Caco-2 (cell line): ENCODE data around the gene TGIF1. TPM values are rescaled to one million over a fixed set of nuclear protein-coding genes. Genes with fewer than 3 reads are reported as not detected.
"Not testable (repeated sequence)": the region's sequence is repeated elsewhere in the genome, so short reads cannot be mapped to it uniquely, and the experiment has no call there.

Experiments used
- BruUV-seq: library from RNA; stranded (reverse); fragments of 400-500 nt; replicated peaks from 2 replicates; lab custom pipeline; 2021; lab: Mats Ljungman, UMichigan
- CTCF ChIA-PET: fragments of 300-600 bp; sonication (Branson Sonifier 250); formaldehyde crosslinking; loops from one replicate; lab custom pipeline; 2022; ENCODE audit warnings: antibody characterized with exemption; lab: Charles Lee
- POLR2A ChIA-PET: fragments of 300-600 bp; sonication (Branson Sonifier 250); formaldehyde crosslinking; loops from one replicate; lab custom pipeline; 2022; ENCODE audit warnings: antibody characterized with exemption; lab: Charles Lee
- DNase-seq, 2 experiments: peaks; one replicate each; pipeline versions ENCODE4 v3.0.0 to v3.0.0-alpha.2; 2020 to 2022
- H3K27me3 ChIP-seq: replicated peaks from 2 replicates; pipeline ENCODE4 v1.6.0; 2011; ENCODE audit warnings: low read length; ENCODE audit not compliant: control insufficient read depth, insufficient read depth
- H3K36me3 ChIP-seq: 2 replicates; pipeline ENCODE4 v1.5.1; 2011; ENCODE audit warnings: low read length; ENCODE audit not compliant: control insufficient read depth, insufficient read depth
- H3K4me1 ChIP-seq: fragments of 250-450 bp; sonication (Bioruptor Pico); 2 replicates; pipeline ENCODE4 v1.5.1; 2020; ENCODE audit warnings: mild to moderate bottlenecking
- H3K4me3 ChIP-seq: 2 replicates; pipeline ENCODE4 v1.5.1; 2011; ENCODE audit warnings: low read depth, mild to moderate bottlenecking, control low read depth, low read length
- H3K9me3 ChIP-seq: fragments of 250-450 bp; sonication (Bioruptor Pico); 2 replicates; pipeline ENCODE4 v1.5.1; 2020; ENCODE audit warnings: mild to moderate bottlenecking, moderate library complexity
- H3K27ac Mint-ChIP-seq: one replicate; pipeline ENCODE4 v1.8.0; 2022; ENCODE audit warnings: mixed read lengths; ENCODE audit not compliant: unreplicated experiment
- H3K27me3 Mint-ChIP-seq: one replicate; pipeline ENCODE4 v1.8.0; 2022; ENCODE audit warnings: mixed read lengths; ENCODE audit not compliant: insufficient read depth, unreplicated experiment
- H3K36me3 Mint-ChIP-seq: one replicate; pipeline ENCODE4 v1.8.0; 2022; ENCODE audit warnings: mild to moderate bottlenecking, mixed read lengths; ENCODE audit not compliant: insufficient read depth, unreplicated experiment
- H3K4me1 Mint-ChIP-seq: one replicate; pipeline ENCODE4 v1.8.0; 2022; ENCODE audit warnings: low read depth, mixed read lengths; ENCODE audit not compliant: unreplicated experiment
- H3K4me3 Mint-ChIP-seq: one replicate; pipeline ENCODE4 v1.8.0; 2022; ENCODE audit warnings: mild to moderate bottlenecking, moderate library complexity, mixed read lengths; ENCODE audit not compliant: unreplicated experiment
- H3K9me3 Mint-ChIP-seq: one replicate; pipeline ENCODE4 v1.8.0; 2022; ENCODE audit warnings: mixed read lengths; ENCODE audit not compliant: unreplicated experiment
- intact Hi-C: fragments of 100-400 bp; cut with micrococcal nuclease; formaldehyde crosslinking; loops from one replicate; pipeline ENCODE4 v1.10.0; 2022; ENCODE audit not compliant: unreplicated experiment
- total RNA-seq: library from RNA; stranded (reverse); gene quantifications from 2 replicates; pipeline ENCODE4 v1.2.3, GENCODE V29; 2022
- TF ChIP-seq, protein P1 (sequence below), 2 experiments: fragments of 200-600 bp in 1 of 2; IDR thresholded peaks; 1 replicate in 1 of 2; 2 replicates in 1 of 2; pipeline versions ENCODE4 v1.5.1 to v1.8.0; 2011 to 2022; ENCODE audit warnings: antibody characterized with exemption in 1 of 2, control low read depth in 1 of 2, inconsistent platforms in 1 of 2, low read depth in 1 of 2, low read length in 1 of 2, mild to moderate bottlenecking in 1 of 2, moderate library complexity in 1 of 2; ENCODE audit not compliant: insufficient read depth in 1 of 2, severe bottlenecking in 1 of 2, unreplicated experiment in 1 of 2

TGIF1 gene
- total RNA-seq, 1 experiment from 2014 or later = 107 TPM

DNA sequence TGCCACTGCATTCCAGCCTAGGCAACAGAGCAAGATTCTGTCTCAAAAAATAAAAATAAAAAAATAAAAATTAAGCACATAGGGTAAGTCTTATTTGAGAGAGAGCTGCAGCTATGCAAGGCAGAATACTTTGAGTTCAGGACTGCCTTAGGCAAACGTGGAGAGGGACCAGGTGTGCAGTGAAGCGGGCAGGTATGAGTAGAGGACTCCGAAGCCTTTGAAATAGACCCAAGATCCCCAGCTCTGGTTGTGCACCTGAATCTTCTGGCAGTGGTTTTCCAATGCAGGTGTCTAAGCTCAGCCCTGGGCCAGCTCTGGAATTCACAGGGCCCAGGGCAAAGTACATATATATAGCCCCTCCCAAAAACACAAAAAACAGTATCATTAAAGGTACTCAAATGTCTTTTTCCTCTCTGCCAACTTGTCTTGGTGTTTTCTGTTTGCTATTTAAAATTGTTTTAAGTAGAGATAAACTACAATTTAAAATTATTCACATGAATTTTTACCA lies 21.2 kb downstream of the TGIF1 start:
- peak; percentile 28 to 44 for DNase-seq
- H3K27ac Mint-ChIP-seq = no peak overlapping the region
- H3K4me3 Mint-ChIP-seq = no peak overlapping the region
- TF ChIP-seq, protein P1, sequence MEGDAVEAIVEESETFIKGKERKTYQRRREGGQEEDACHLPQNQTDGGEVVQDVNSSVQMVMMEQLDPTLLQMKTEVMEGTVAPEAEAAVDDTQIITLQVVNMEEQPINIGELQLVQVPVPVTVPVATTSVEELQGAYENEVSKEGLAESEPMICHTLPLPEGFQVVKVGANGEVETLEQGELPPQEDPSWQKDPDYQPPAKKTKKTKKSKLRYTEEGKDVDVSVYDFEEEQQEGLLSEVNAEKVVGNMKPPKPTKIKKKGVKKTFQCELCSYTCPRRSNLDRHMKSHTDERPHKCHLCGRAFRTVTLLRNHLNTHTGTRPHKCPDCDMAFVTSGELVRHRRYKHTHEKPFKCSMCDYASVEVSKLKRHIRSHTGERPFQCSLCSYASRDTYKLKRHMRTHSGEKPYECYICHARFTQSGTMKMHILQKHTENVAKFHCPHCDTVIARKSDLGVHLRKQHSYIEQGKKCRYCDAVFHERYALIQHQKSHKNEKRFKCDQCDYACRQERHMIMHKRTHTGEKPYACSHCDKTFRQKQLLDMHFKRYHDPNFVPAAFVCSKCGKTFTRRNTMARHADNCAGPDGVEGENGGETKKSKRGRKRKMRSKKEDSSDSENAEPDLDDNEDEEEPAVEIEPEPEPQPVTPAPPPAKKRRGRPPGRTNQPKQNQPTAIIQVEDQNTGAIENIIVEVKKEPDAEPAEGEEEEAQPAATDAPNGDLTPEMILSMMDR (IDR thresholded peaks at IDR 0.05; ENCODE audit: insufficient read depth in 1 of 2, low read depth in 1 of 2, low read length in 1 of 2, severe bottlenecking in 1 of 2, unreplicated experiment in 1 of 2) = no peak
- POLR2A ChIA-PET = interaction anchor here (0.8 kb wide), 1 partner anchor 220 kb away, joined by 6 read pairs; no protein-coding TSS in a partner anchor
- no peaks in the 10 kb centered on the region for H3K9me3 ChIP-seq
- no peak overlapping the region for H3K4me3 ChIP-seq
- no peaks in the 10 kb centered on the region for H3K4me1 Mint-ChIP-seq
- H3K27me3 ChIP-seq = no peaks in the 10 kb centered on the region
- BruUV-seq = no TSS peak
- CTCF ChIA-PET = interaction anchor here (0.5 to 1.2 kb wide), 4 partner anchors 11 to 195 kb away, joined by 3 to 6 read pairs (median 4); no protein-coding TSS in a partner anchor
- no peaks in the 10 kb centered on the region for H3K36me3 Mint-ChIP-seq
- H3K9me3 Mint-ChIP-seq = peaks cover 9% of the 10 kb centered on the region
- no peaks in the 10 kb centered on the region for H3K36me3 ChIP-seq
- intact Hi-C loops = no loop called here
- H3K4me1 ChIP-seq = peaks cover 15% of the 10 kb centered on the region
- no peaks in the 10 kb centered on the region for H3K27me3 Mint-ChIP-seq

DNA sequence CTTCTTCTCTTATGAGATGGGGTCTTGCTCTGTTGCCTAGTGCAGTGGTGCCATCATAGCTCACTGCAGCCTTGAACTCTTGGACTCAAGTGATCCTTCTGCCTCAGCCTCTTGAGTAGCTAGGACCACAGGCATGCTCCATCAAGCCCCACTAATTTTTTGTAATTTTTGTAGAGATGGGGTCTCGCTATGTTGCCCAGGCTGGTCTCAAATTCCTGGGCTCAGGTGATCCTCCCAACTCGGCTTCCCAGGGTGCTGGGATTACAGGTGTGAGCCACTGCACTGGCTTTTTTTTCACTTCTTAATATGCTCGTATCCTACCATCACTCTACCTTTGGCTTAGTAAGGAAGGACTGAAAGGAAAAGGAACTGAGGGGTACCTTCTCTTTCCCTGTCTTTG lies 22.1 kb downstream of the TGIF1 start:
- H3K4me1 Mint-ChIP-seq, BruUV-seq, H3K4me3 ChIP-seq, H3K36me3 ChIP-seq, H3K27me3 Mint-ChIP-seq, DNase-seq, H3K36me3 Mint-ChIP-seq, intact Hi-C loops, H3K4me3 Mint-ChIP-seq, H3K9me3 Mint-ChIP-seq, H3K27ac Mint-ChIP-seq, POLR2A ChIA-PET, H3K9me3 ChIP-seq, CTCF ChIA-PET, H3K27me3 ChIP-seq: not testable (repeated sequence)
- peaks cover 12% of the 10 kb centered on the region for H3K4me1 ChIP-seq

DNA sequence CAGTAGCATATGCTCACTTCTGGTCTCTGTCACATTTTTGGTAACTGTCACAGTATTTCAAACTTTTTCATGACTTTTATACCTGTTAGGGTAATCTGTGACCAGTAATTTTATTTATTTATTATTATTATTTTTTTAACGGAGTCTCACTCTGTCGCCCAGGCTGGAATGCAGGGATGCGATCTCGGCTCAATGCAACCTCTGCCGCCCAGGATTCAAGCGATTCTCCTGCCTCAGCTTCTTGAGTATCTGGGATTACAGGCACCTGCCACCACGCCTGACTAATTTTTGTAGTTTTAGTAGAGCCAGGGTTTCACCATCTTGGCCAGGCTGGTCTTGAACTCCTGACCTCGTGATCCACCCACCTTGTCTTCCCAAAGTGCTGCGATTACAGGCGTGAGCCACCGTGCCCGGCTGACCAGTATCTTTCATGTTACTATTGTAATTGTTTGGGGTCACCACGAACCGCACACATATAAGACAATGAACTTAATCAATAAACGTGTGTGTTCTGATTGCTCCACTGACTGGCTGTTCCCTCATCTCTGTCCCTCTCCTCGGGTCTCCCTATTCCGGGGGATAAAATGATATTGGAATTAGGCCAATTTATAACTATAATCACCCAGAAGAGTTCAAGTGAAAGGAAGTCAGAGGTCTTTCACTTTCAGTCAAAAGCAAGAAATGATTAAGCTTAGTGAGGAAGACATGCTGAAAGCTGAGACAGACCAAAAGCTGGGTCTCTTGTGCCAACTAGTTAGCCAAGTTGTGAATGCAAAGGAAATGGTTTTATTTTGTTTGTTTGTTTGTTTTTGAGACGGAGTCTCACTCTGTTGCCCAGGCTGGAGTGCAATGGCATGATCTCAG lies 22.9 kb downstream of the TGIF1 start:
- Mint-ChIP-seq H3K27me3 (no peaks in the 10 kb centered on the region), H3K4me3 (no peak overlapping the region), H3K9me3 (peaks cover 9% of the 10 kb centered on the region), H3K4me1 (no peaks in the 10 kb centered on the region), H3K27ac (no peak overlapping the region), H3K36me3 (no peaks in the 10 kb centered on the region)
- no TSS peak for BruUV-seq
- ChIA-PET CTCF (no interaction called here), POLR2A (no interaction called here)
- Histone ChIP-seq H3K4me1 (peaks cover 12% of the 10 kb centered on the region), H3K36me3 (no peaks in the 10 kb centered on the region), H3K4me3 (no peak overlapping the region), H3K9me3 (no peaks in the 10 kb centered on the region), H3K27me3 (no peaks in the 10 kb centered on the region)
- DNase-seq = no peak
- TF ChIP-seq, protein P1 (IDR thresholded peaks at IDR 0.05; ENCODE audit: insufficient read depth in 1 of 2, low read depth in 1 of 2, low read length in 1 of 2, severe bottlenecking in 1 of 2, unreplicated experiment in 1 of 2) = no peak
- intact Hi-C loops = no loop called here
